IMR-90 (cell line): Measurements from ENCODE around the gene FNIP1. TPM values are rescaled to one million over a fixed set of nuclear protein-coding genes. Genes with fewer than 3 reads are reported as not detected.

Experiments
- ATAC-seq: fragments of 200-7000 bp; cut with Tn5 transposase; 2 replicates; pipeline ENCODE4 v1.9.1; 2020; ENCODE audit warnings: low read depth, mild to moderate bottlenecking, moderate library complexity
- BruUV-seq: library from RNA; stranded (reverse); fragments of 400-500 nt; replicated peaks from 2 replicates; lab custom pipeline; 2021; lab: Mats Ljungman, UMichigan
- CTCF ChIA-PET: fragments of 300-600 bp; formaldehyde crosslinking; extraction: SDS; loops from one replicate; lab custom pipeline; 2021; ENCODE audit warnings: antibody characterized with exemption; lab: Yijun Ruan, JAX
- POLR2A ChIA-PET: fragments of 300-600 bp; sonication (Branson Sonifier 250); formaldehyde crosslinking; loops from one replicate; lab custom pipeline; 2022; ENCODE audit warnings: antibody characterized with exemption; ENCODE audit not compliant: unreplicated experiment; lab: Charles Lee
- DNase-seq: peaks from one replicate; pipeline ENCODE4 v3.0.0; 2013
- H2AFZ ChIP-seq: replicated peaks from 2 replicates; pipeline ENCODE3; 2013; ENCODE audit warnings: low read length, mild to moderate bottlenecking; ENCODE audit not compliant: poor library complexity
- H2AK5ac ChIP-seq: 2 replicates; pipeline ENCODE4 v1.6.1; 2013; ENCODE audit warnings: low read depth, low read length, inconsistent platforms
- H2AK9ac ChIP-seq: replicated peaks from 2 replicates; pipeline ENCODE3; 2013; ENCODE audit warnings: mild to moderate bottlenecking, low read depth, low read length, moderate library complexity; ENCODE audit not compliant: poor library complexity
- H2BK120ac ChIP-seq: 2 replicates; pipeline ENCODE4 v1.6.1; 2013; ENCODE audit warnings: low read depth, low read length, inconsistent platforms
- H2BK15ac ChIP-seq: 3 replicates; pipeline ENCODE4 v1.6.1; 2013; ENCODE audit warnings: low read depth, low read length, inconsistent platforms
- H2BK20ac ChIP-seq: 2 replicates; pipeline ENCODE4 v1.6.1; 2013; ENCODE audit warnings: low read depth, mild to moderate bottlenecking, inconsistent platforms, low read length, moderate library complexity
- H2BK5ac ChIP-seq: 2 replicates; pipeline ENCODE4 v1.6.1; 2013; ENCODE audit warnings: mild to moderate bottlenecking, low read depth, low read length, inconsistent platforms; ENCODE audit not compliant: poor library complexity, severe bottlenecking
- H3K14ac ChIP-seq: replicated peaks from 2 replicates; pipeline ENCODE4 v1.6.1; 2013; ENCODE audit warnings: low read depth, low read length, inconsistent platforms
- H3K18ac ChIP-seq: 2 replicates; pipeline ENCODE4 v1.6.1; 2013; ENCODE audit warnings: low read depth, low read length, control low read depth
- H3K23ac ChIP-seq: 2 replicates; pipeline ENCODE4 v1.6.1; 2013; ENCODE audit warnings: low read depth, low read length, inconsistent platforms
- H3K27ac ChIP-seq: 2 replicates; pipeline ENCODE4 v1.5.1; 2013; ENCODE audit warnings: mild to moderate bottlenecking, control low read depth, low read length; ENCODE audit not compliant: insufficient read depth
- H3K27me3 ChIP-seq: 2 replicates; pipeline ENCODE4 v1.6.1; 2013; ENCODE audit warnings: low read length; ENCODE audit not compliant: control insufficient read depth, insufficient read depth
- H3K36me3 ChIP-seq: 2 replicates; pipeline ENCODE4 v1.6.1; 2013; ENCODE audit warnings: low read length, mixed read lengths; ENCODE audit not compliant: control insufficient read depth, insufficient read depth
- H3K4ac ChIP-seq: 2 replicates; pipeline ENCODE4 v1.6.1; 2013; ENCODE audit warnings: low read depth, low read length, inconsistent platforms
- H3K4me1 ChIP-seq: 2 replicates; pipeline ENCODE4 v1.6.1; 2013; ENCODE audit warnings: low read length, mixed read lengths; ENCODE audit not compliant: control insufficient read depth, insufficient read depth
- H3K4me2 ChIP-seq: 2 replicates; pipeline ENCODE4 v1.6.1; 2013; ENCODE audit warnings: low read depth, mild to moderate bottlenecking, control low read depth, low read length, moderate library complexity
- H3K4me3 ChIP-seq: 2 replicates; pipeline ENCODE4 v1.5.1; 2013; ENCODE audit warnings: low read depth, mild to moderate bottlenecking, control low read depth, low read length, moderate library complexity; ENCODE audit not compliant: insufficient read depth
- H3K56ac ChIP-seq: 2 replicates; pipeline ENCODE4 v1.6.1; 2013; ENCODE audit warnings: low read length, inconsistent platforms; ENCODE audit not compliant: insufficient read depth; ENCODE audit errors: extremely low read depth
- H3K79me1 ChIP-seq, 2 experiments: 2 replicates each; pipeline ENCODE4 v1.6.1; 2013; ENCODE audit warnings: low read length in 2 of 2, inconsistent platforms in 1 of 2, low read depth in 1 of 2
- H3K9ac ChIP-seq: 2 replicates; pipeline ENCODE4 v1.6.1; 2013; ENCODE audit warnings: low read depth, low read length, control low read depth
- H3K9me1 ChIP-seq: 2 replicates; pipeline ENCODE4 v1.6.1; 2013; ENCODE audit warnings: low read length, inconsistent platforms; ENCODE audit not compliant: insufficient read depth
- H3K9me3 ChIP-seq: 2 replicates; pipeline ENCODE4 v1.6.1; 2013; ENCODE audit warnings: low read length; ENCODE audit not compliant: control insufficient read depth, insufficient read depth
- H4K20me1 ChIP-seq: 2 replicates; pipeline ENCODE4 v1.6.1; 2013; ENCODE audit warnings: low read length, inconsistent platforms; ENCODE audit not compliant: insufficient read depth
- H4K5ac ChIP-seq: 2 replicates; pipeline ENCODE4 v1.6.1; 2013; ENCODE audit warnings: mild to moderate bottlenecking, low read depth, low read length, control low read depth
- H4K8ac ChIP-seq, 2 experiments: 2 replicates each; pipeline ENCODE4 v1.6.1; 2013; ENCODE audit warnings: low read depth in 2 of 2, low read length in 2 of 2, control low read depth in 1 of 2, inconsistent platforms in 1 of 2
- H4K91ac ChIP-seq: 2 replicates; pipeline ENCODE4 v1.6.1; 2013; ENCODE audit warnings: low read depth, low read length, inconsistent platforms; ENCODE audit not compliant: insufficient read depth
- BHLHE40 ChIP-seq: fragments of 150-350 bp; IDR thresholded peaks from 2 replicates; pipeline ENCODE4 v1.6.1; 2016; ENCODE audit warnings: mild to moderate bottlenecking, low read depth, low read length
- CEBPB ChIP-seq: IDR thresholded peaks from 2 replicates; pipeline ENCODE4 v1.6.1; 2012; ENCODE audit warnings: low read depth, low read length, improper control_type of control experiment
- CHD1 ChIP-seq: IDR thresholded peaks from 2 replicates; pipeline ENCODE4 v1.6.1; 2012; ENCODE audit warnings: low read depth, low read length, improper control_type of control experiment
- FOS ChIP-seq: fragments of 150-350 bp; IDR thresholded peaks from 2 replicates; pipeline ENCODE4 v1.6.1; 2016; ENCODE audit warnings: low read depth, low read length
- MAFK ChIP-seq: IDR thresholded peaks from 2 replicates; pipeline ENCODE4 v1.6.1; 2012; ENCODE audit warnings: low read depth, low read length, improper control_type of control experiment
- MAZ ChIP-seq: IDR thresholded peaks from 2 replicates; pipeline ENCODE4 v1.6.1; 2012; ENCODE audit warnings: low read depth, mild to moderate bottlenecking, low read length, improper control_type of control experiment, moderate library complexity, borderline replicate concordance
- MXI1 ChIP-seq: IDR thresholded peaks from 2 replicates; pipeline ENCODE4 v1.6.1; 2012; ENCODE audit warnings: low read depth, mild to moderate bottlenecking, low read length, moderate library complexity, borderline replicate concordance
- NFE2L2 ChIP-seq: fragments of 150-350 bp; IDR thresholded peaks from 2 replicates; pipeline ENCODE4 v1.6.1; 2016; ENCODE audit warnings: low read depth, mild to moderate bottlenecking, low read length
- POLR2A ChIP-seq: IDR thresholded peaks from 2 replicates; pipeline ENCODE4 v1.6.1; 2012; ENCODE audit warnings: mild to moderate bottlenecking, low read depth, low read length
- RAD21 ChIP-seq: IDR thresholded peaks from 2 replicates; pipeline ENCODE4 v1.6.1; 2012; ENCODE audit warnings: low read length, improper control_type of control experiment
- RCOR1 ChIP-seq: IDR thresholded peaks from 2 replicates; pipeline ENCODE4 v1.6.1; 2012; ENCODE audit warnings: mild to moderate bottlenecking, low read length, improper control_type of control experiment; ENCODE audit not compliant: insufficient replicate concordance
- RFX5 ChIP-seq: IDR thresholded peaks from 2 replicates; pipeline ENCODE4 v1.8.0; 2012; ENCODE audit warnings: low read depth, mild to moderate bottlenecking, low read length, moderate library complexity
- SMC3 ChIP-seq: fragments of 150-350 bp; IDR thresholded peaks from 2 replicates; pipeline ENCODE4 v1.6.1; 2016; ENCODE audit warnings: low read depth, mild to moderate bottlenecking, antibody characterized with exemption, low read length, moderate library complexity
- WGBS, 2 experiments: methylation state at CpG; one replicate each; pipeline versions ENCODE4 v1.1.5 to v1.1.7; 2013; ENCODE audit warnings: missing lambda C conversion rate in 2 of 2; ENCODE audit not compliant: insufficient read length in 1 of 2; ENCODE audit errors: extremely low coverage in 2 of 2; 5-methylcytosine and 5-hydroxymethylcytosine counted together
- dilution Hi-C: fragments of 300-500 bp; cut with HindIII; formaldehyde crosslinking; loops from one replicate; pipeline ENCODE4 v1.14.3; 2018; ENCODE audit warnings: low sequenced_read_pairs; ENCODE audit not compliant: unreplicated experiment
- in situ Hi-C: fragments of 300-500 bp; cut with MboI; formaldehyde crosslinking; loops from 3 replicates; pipeline ENCODE4 v1.14.3; 2019; ENCODE audit warnings: low sequenced_read_pairs, inconsistent platforms, mixed read lengths
- intact Hi-C: fragments of 100-400 bp; cut with micrococcal nuclease; formaldehyde crosslinking; loops from 2 replicates; pipeline ENCODE4 v1.10.0; 2022
- polyA plus RNA-seq, 3 experiments: library from polyadenylated mRNA; depleted of rRNA; stranded (reverse); fragments of >200 nt; gene quantifications; 2 replicates each; pipeline ENCODE4 v1.2.3, GENCODE V29; 2012; ENCODE audit warnings: low replicate concordance in 1 of 3
- total RNA-seq: library from RNA; depleted of rRNA; stranded (reverse); fragments of >200 nt; gene quantifications from 2 replicates; pipeline ENCODE4 v1.2.3, GENCODE V29; 2012
- TF ChIP-seq, protein P1 (sequence below): fragments of 150-350 bp; IDR thresholded peaks from 2 replicates; pipeline ENCODE4 v1.6.1; 2017; ENCODE audit warnings: mild to moderate bottlenecking, antibody characterized with exemption, low read length, low read depth
- TF ChIP-seq, protein P2 (sequence below): conservative IDR thresholded peaks from 2 replicates; pipeline ENCODE4 v1.5.1; 2012; ENCODE audit warnings: mild to moderate bottlenecking, low read depth, low read length, improper control_type of control experiment
- TF ChIP-seq, protein P3 (sequence below): fragments of 150-350 bp; IDR thresholded peaks from 2 replicates; pipeline ENCODE4 v1.6.1; 2016; ENCODE audit warnings: low read depth, mild to moderate bottlenecking, low read length, moderate library complexity, borderline replicate concordance

FNIP1 gene
- total and polyA plus RNA-seq, 2 of the 4 experiments (the other 2 are of a cell fraction) = 5.6 to 34.1 TPM

DNA sequence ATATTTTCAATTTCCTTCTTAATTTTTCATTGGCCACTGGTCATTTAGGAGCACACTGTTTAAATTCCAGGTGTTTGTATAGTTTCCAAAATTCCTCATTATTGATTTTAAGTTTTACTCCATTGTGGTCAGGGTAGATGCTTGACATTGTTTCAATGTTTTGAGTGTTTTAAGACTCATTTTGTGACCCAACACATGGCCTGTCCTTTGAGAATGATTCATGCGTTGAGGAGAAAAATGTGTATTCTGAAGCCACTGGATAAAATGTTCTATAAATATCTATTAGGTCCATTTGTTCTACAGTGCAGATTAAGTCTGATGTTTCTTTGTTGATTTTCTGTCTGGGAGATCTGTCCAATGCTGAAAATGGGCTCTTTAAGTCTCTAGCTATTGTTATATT is 24.4 kb upstream of the FNIP1 start:
- Histone ChIP-seq H4K5ac (no peak overlapping the region), H3K9me3 (0 out of 2 replicates have a peak, but pooled peaks cover 4% of the 10 kb centered on the region), H3K79me1 (no peaks in the 10 kb centered on the region), H3K9ac (no peak overlapping the region), H3K4me2 (no peak overlapping the region), H3K27me3 (no peaks in the 10 kb centered on the region), H3K4me1 (no peaks in the 10 kb centered on the region), H3K9me1 (no peaks in the 10 kb centered on the region), H4K20me1 (no peaks in the 10 kb centered on the region), H4K8ac (no peak overlapping the region), H2BK20ac (no peak overlapping the region), H3K23ac (no peak overlapping the region), H3K18ac (no peak overlapping the region), H3K4ac (no peak overlapping the region), H2AK9ac (no peak overlapping the region), H3K14ac (no peak overlapping the region), H2AK5ac (no peak overlapping the region), H4K91ac (no peak overlapping the region), H2BK15ac (no peak overlapping the region), H2AFZ (no peak overlapping the region), H3K36me3 (no peaks in the 10 kb centered on the region), H3K27ac (no peak overlapping the region), H3K56ac (no peak overlapping the region), H3K4me3 (no peak overlapping the region), H2BK120ac (no peak overlapping the region), H2BK5ac (no peak overlapping the region)
- intact Hi-C loops (no loop called here), dilution Hi-C loops (no loop called here), in situ Hi-C loops (no loop called here)
- no TSS peak for BruUV-seq
- TF ChIP-seq CEBPB = no peak
- TF ChIP-seq FOS = no peak
- no peak for TF ChIP-seq RAD21
- no peak for TF ChIP-seq BHLHE40
- no peak for TF ChIP-seq RCOR1
- TF ChIP-seq SMC3 = no peak
- TF ChIP-seq CHD1 = no peak
- TF ChIP-seq, protein P1, sequence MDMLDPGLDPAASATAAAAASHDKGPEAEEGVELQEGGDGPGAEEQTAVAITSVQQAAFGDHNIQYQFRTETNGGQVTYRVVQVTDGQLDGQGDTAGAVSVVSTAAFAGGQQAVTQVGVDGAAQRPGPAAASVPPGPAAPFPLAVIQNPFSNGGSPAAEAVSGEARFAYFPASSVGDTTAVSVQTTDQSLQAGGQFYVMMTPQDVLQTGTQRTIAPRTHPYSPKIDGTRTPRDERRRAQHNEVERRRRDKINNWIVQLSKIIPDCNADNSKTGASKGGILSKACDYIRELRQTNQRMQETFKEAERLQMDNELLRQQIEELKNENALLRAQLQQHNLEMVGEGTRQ = no peak
- no peak for TF ChIP-seq NFE2L2
- no peak for TF ChIP-seq MAZ
- no peak for TF ChIP-seq MXI1
- TF ChIP-seq POLR2A = no peak
- TF ChIP-seq MAFK = no peak
- no peak for TF ChIP-seq RFX5
- TF ChIP-seq, protein P2, sequence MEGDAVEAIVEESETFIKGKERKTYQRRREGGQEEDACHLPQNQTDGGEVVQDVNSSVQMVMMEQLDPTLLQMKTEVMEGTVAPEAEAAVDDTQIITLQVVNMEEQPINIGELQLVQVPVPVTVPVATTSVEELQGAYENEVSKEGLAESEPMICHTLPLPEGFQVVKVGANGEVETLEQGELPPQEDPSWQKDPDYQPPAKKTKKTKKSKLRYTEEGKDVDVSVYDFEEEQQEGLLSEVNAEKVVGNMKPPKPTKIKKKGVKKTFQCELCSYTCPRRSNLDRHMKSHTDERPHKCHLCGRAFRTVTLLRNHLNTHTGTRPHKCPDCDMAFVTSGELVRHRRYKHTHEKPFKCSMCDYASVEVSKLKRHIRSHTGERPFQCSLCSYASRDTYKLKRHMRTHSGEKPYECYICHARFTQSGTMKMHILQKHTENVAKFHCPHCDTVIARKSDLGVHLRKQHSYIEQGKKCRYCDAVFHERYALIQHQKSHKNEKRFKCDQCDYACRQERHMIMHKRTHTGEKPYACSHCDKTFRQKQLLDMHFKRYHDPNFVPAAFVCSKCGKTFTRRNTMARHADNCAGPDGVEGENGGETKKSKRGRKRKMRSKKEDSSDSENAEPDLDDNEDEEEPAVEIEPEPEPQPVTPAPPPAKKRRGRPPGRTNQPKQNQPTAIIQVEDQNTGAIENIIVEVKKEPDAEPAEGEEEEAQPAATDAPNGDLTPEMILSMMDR = no peak
- TF ChIP-seq, protein P3, sequence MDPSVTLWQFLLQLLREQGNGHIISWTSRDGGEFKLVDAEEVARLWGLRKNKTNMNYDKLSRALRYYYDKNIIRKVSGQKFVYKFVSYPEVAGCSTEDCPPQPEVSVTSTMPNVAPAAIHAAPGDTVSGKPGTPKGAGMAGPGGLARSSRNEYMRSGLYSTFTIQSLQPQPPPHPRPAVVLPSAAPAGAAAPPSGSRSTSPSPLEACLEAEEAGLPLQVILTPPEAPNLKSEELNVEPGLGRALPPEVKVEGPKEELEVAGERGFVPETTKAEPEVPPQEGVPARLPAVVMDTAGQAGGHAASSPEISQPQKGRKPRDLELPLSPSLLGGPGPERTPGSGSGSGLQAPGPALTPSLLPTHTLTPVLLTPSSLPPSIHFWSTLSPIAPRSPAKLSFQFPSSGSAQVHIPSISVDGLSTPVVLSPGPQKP = no peak
- ChIA-PET CTCF (interaction anchor here (0.6 kb wide), 1 partner anchor 372 kb away, joined by 3 read pairs; no protein-coding TSS in a partner anchor), POLR2A (interaction anchor here (0.6 kb wide), 2 partner anchors 232 to 1938 kb away, joined by 6 read pairs; no protein-coding TSS in a partner anchor)
- DNase-seq (peak; percentile 19), ATAC-seq (no peak)
- WGBS, 2 experiments = no CpG with 5 or more reads among the region's 1 CpG
